GM13976 (cell line): Measurements from ENCODE around the gene ADSL.
"Not testable (repeated sequence)": the region's sequence is repeated elsewhere in the genome, so short reads cannot be mapped to it uniquely, and the experiment has no call there.

ENCODE experiments used
- DNase-seq: peaks from one replicate; pipeline ENCODE4 v3.0.0; 2012; ENCODE audit warnings: low spot score
- CTCF ChIP-seq: IDR thresholded peaks from 2 replicates; pipeline ENCODE4 v1.5.1; 2012; ENCODE audit warnings: borderline replicate concordance, mild to moderate bottlenecking; ENCODE audit not compliant: insufficient read depth; ENCODE audit errors: extremely low read depth, missing control alignments, control extremely low read depth
- in situ Hi-C: fragments of 300-500 bp; cut with MboI; formaldehyde crosslinking; loops from one replicate; pipeline ENCODE4 v1.12.0; 2022; ENCODE audit warnings: low sequenced_read_pairs, mixed read lengths, inconsistent platforms; ENCODE audit not compliant: unreplicated experiment

The ADSL gene

GRCh38 chr22:40376149-40376548 is 29.8 kb downstream of the ADSL start:
- DNase-seq, result no peak
- TF ChIP-seq CTCF, result no peak
- in situ Hi-C loops, result no loop called here

- TF ChIP-seq CTCF, result no peak
- DNase-seq, result no peak
- in situ Hi-C loops, result no loop called here
These were observed 31.6 kb downstream of the ADSL start for GRCh38 chr22:40377931-40378330.

DNA sequence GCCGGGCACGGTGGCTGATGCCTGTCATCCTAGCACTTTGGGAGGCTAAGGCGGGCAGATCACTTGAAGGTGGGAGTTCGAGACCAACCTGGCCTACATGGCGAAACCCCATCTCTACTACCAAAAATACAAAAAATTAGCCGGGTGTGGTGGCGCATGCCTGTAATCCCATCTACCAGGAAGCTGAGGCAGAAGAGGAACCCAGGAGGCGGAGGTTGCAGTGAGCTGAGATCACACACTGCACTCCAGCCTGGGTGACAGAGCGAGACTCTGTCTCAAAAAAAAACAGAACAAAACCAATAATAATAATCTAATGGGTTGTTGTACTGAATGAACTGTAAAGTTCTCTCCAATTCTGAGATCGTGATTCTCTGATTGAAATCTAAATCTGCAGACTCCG is 32.1 kb downstream of the ADSL start:
- DNase-seq, result not testable (repeated sequence)

GRCh38 chr22:40381461-40381860 is 35.2 kb downstream of the ADSL start:
- TF ChIP-seq CTCF, result no peak
- in situ Hi-C loops, result no loop called here
- no peak for DNase-seq

More for the DNA sequence above, 32.1 kb downstream of the ADSL start:
- in situ Hi-C loops, result not testable (repeated sequence)

GRCh38 chr22:40383905-40384304 is 37.6 kb downstream of the ADSL start:
- DNase-seq, result no peak
- TF ChIP-seq CTCF, result no peak
- in situ Hi-C loops, result no loop called here

- in situ Hi-C loops, result no loop called here
- peak; percentile 72 for DNase-seq
- TF ChIP-seq CTCF, result no peak
These were observed 38.9 kb downstream of the ADSL start for GRCh38 chr22:40385036-40385782.

DNA sequence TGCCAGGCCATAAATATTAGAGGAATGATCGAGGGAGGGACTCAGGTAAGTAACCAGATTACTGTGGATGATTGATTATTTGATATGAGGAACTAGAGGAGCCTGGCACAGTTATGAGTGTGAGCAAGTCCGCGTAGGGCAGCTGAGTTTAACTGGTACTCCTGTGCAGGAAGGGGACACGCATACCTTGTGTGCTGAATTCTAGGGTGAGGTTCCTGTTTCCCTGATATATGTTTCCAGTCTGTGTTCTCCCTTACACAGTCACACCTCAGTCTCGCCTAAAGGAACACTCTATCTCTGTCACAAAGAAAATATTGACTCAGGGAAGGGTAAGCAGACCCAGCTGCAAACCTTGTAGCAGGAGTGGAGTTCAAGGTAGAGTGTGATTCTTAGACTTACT is 41.4 kb downstream of the ADSL start:
- no peak for DNase-seq
- in situ Hi-C loops, result no loop called here

More for the DNA sequence above, 41.4 kb downstream of the ADSL start:
- TF ChIP-seq CTCF, result no peak
